ENCODE data around the gene ZNF385D. TPM values are rescaled to one million over a fixed set of nuclear protein-coding genes. Genes with fewer than 3 reads are reported as not detected.

Gene ZNF385D
- polyA plus RNA-seq, 1 of the 3 experiments (the other 2 are of a cell fraction), result 1.8 TPM

DNA sequence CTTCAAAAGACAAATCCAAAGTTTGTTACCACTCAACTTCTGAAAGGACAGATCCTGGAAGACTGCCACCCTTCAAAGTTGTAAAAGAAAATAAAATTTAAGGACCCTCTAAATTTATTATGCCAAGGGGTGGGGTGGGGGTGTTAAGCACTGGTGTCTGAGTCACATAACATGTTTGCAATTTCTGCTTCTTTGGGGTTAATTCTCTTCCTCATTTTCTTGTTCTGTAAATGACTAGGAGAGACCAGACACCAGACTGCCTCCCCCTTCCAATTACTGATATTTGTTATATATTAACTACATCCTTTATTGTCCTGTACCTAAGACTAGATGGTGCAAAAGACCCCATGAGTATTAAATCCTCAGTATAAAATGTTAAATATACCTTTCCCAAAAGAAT is 242.8 kb downstream of the ZNF385D start:
- no peak overlapping the region for H2AFZ ChIP-seq (ENCODE audit: low read depth)
- DNase-seq, result no peak
- ChIA-PET POLR2A (no interaction called here), CTCF (no interaction called here)
- no peak overlapping the region for H3K27ac ChIP-seq (ENCODE audit: low read depth in 2 of 2, low read length in 1 of 2)
- H3K9me3 ChIP-seq, result no peaks in the 10 kb centered on the region
- H3F3A ChIP-seq (replicated peaks; ENCODE audit: insufficient read depth), result no peaks in the 10 kb centered on the region
- H3K36me3 ChIP-seq (replicated peaks in 1 of 2; ENCODE audit: control insufficient read depth in 1 of 2, insufficient read depth in 2 of 2, low read length in 1 of 2), result no peaks in the 10 kb centered on the region
- H3K9me2 ChIP-seq, result no peaks in the 10 kb centered on the region
- no peaks in the 10 kb centered on the region for H3K27me3 ChIP-seq (ENCODE audit: insufficient read depth)
- H4K20me1 ChIP-seq (ENCODE audit: insufficient read depth), result no peaks in the 10 kb centered on the region
- no peak overlapping the region for H3K4me3 ChIP-seq (ENCODE audit: low read depth in 2 of 2, low read length in 1 of 2)
- TF ChIP-seq USF2 (IDR thresholded peaks at IDR 0.05; ENCODE audit: borderline replicate concordance, low read depth, low read length) (no peak), ELF1 (IDR thresholded peaks at IDR 0.05) (no peak), SIN3A (IDR thresholded peaks at IDR 0.05; ENCODE audit: borderline replicate concordance, low read depth, low read length) (no peak), RFX5 (IDR thresholded peaks at IDR 0.05; ENCODE audit: low read length) (no peak), EP300 (IDR thresholded peaks at IDR 0.05; ENCODE audit: borderline replicate concordance in 1 of 2, low read depth in 1 of 2, low read length in 1 of 2) (no peak), MXI1 (IDR thresholded peaks at IDR 0.05; ENCODE audit: low read depth, low read length) (no peak), NFIC (IDR thresholded peaks at IDR 0.05; ENCODE audit: borderline replicate concordance) (no peak), GATA2 (CRISPR knock-in tag; IDR thresholded peaks at IDR 0.05) (no peak), GABPA (IDR thresholded peaks at IDR 0.05; ENCODE audit: low read depth) (no peak), RAD21 (IDR thresholded peaks at IDR 0.05; ENCODE audit: low read length) (no peak)
- TF ChIP-seq, protein P1, sequence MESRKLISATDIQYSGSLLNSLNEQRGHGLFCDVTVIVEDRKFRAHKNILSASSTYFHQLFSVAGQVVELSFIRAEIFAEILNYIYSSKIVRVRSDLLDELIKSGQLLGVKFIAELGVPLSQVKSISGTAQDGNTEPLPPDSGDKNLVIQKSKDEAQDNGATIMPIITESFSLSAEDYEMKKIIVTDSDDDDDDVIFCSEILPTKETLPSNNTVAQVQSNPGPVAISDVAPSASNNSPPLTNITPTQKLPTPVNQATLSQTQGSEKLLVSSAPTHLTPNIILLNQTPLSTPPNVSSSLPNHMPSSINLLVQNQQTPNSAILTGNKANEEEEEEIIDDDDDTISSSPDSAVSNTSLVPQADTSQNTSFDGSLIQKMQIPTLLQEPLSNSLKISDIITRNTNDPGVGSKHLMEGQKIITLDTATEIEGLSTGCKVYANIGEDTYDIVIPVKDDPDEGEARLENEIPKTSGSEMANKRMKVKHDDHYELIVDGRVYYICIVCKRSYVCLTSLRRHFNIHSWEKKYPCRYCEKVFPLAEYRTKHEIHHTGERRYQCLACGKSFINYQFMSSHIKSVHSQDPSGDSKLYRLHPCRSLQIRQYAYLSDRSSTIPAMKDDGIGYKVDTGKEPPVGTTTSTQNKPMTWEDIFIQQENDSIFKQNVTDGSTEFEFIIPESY (IDR thresholded peaks at IDR 0.05; ENCODE audit: borderline replicate concordance, low read depth), result no peak
- TF ChIP-seq, protein P2, sequence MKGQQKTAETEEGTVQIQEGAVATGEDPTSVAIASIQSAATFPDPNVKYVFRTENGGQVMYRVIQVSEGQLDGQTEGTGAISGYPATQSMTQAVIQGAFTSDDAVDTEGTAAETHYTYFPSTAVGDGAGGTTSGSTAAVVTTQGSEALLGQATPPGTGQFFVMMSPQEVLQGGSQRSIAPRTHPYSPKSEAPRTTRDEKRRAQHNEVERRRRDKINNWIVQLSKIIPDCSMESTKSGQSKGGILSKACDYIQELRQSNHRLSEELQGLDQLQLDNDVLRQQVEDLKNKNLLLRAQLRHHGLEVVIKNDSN (IDR thresholded peaks at IDR 0.05; ENCODE audit: borderline replicate concordance, low read depth), result no peak
- TF ChIP-seq, protein P3, sequence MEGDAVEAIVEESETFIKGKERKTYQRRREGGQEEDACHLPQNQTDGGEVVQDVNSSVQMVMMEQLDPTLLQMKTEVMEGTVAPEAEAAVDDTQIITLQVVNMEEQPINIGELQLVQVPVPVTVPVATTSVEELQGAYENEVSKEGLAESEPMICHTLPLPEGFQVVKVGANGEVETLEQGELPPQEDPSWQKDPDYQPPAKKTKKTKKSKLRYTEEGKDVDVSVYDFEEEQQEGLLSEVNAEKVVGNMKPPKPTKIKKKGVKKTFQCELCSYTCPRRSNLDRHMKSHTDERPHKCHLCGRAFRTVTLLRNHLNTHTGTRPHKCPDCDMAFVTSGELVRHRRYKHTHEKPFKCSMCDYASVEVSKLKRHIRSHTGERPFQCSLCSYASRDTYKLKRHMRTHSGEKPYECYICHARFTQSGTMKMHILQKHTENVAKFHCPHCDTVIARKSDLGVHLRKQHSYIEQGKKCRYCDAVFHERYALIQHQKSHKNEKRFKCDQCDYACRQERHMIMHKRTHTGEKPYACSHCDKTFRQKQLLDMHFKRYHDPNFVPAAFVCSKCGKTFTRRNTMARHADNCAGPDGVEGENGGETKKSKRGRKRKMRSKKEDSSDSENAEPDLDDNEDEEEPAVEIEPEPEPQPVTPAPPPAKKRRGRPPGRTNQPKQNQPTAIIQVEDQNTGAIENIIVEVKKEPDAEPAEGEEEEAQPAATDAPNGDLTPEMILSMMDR (IDR thresholded peaks at IDR 0.05), result no peak
- H3K9ac ChIP-seq, result no peak overlapping the region
- H3K79me2 ChIP-seq (ENCODE audit: insufficient read depth), result no peaks in the 10 kb centered on the region
- no peak overlapping the region for H3K4me2 ChIP-seq
- H3K4me1 ChIP-seq (ENCODE audit: control insufficient read depth in 1 of 2, insufficient read depth in 2 of 2, low read depth in 1 of 2, low read length in 1 of 2), result no peaks in the 10 kb centered on the region

All from SK-N-SH (cell line).